ENCODE results near the gene OR51L1.

GRCh38 chr11:5042091-5042490, 47.4 kb downstream of the OR51L1 start:
- TF ChIP-seq, protein P1, sequence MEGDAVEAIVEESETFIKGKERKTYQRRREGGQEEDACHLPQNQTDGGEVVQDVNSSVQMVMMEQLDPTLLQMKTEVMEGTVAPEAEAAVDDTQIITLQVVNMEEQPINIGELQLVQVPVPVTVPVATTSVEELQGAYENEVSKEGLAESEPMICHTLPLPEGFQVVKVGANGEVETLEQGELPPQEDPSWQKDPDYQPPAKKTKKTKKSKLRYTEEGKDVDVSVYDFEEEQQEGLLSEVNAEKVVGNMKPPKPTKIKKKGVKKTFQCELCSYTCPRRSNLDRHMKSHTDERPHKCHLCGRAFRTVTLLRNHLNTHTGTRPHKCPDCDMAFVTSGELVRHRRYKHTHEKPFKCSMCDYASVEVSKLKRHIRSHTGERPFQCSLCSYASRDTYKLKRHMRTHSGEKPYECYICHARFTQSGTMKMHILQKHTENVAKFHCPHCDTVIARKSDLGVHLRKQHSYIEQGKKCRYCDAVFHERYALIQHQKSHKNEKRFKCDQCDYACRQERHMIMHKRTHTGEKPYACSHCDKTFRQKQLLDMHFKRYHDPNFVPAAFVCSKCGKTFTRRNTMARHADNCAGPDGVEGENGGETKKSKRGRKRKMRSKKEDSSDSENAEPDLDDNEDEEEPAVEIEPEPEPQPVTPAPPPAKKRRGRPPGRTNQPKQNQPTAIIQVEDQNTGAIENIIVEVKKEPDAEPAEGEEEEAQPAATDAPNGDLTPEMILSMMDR (IDR thresholded peaks at IDR 0.05) = no peak
- no peak for TF ChIP-seq POLR2AphosphoS5 (IDR thresholded peaks at IDR 0.05)

Measured in suprapubic skin (tissue), 3 donors.